ENCODE data around the gene PHEX.

GRCh38 chrX:22159071-22159470, 126.9 kb downstream of the PHEX start:
- TF ChIP-seq CTCF (IDR thresholded peaks at IDR 0.05; ENCODE audit: poor library complexity, severe bottlenecking) (no peak), EP300 (conservative IDR thresholded peaks at IDR 0.05; ENCODE audit: poor library complexity, severe bottlenecking) (no peak), EZH2 (IDR thresholded peaks at IDR 0.05; ENCODE audit: borderline replicate concordance, insufficient read depth, low read length, poor library complexity, severe bottlenecking) (no peak), REST (IDR thresholded peaks at IDR 0.05; ENCODE audit: borderline replicate concordance) (no peak), POLR2AphosphoS5 (IDR thresholded peaks at IDR 0.05) (no peak)
